Testis (tissue), 2 donors: Measurements from ENCODE around the gene MRPL53.

ENCODE experiments used
- POLR2A ChIP-seq: fragments of 450-650 bp; IDR thresholded peaks from one replicate; pipeline ENCODE4 v1.6.1; 2017; ENCODE audit warnings: antibody characterized with exemption, mild to moderate bottlenecking, moderate library complexity
- TF ChIP-seq, protein P1 (sequence below), 3 experiments: fragments of 450-650 bp in 2 of 3; fragments of 200-600 bp in 1 of 3; sonication (generic) in 1 of 3; IDR thresholded peaks; one replicate each; pipeline ENCODE4 v1.5.1; 2016 to 2019; ENCODE audit warnings: antibody characterized with exemption in 3 of 3, mild to moderate bottlenecking in 2 of 3, moderate library complexity in 1 of 3

DNA sequence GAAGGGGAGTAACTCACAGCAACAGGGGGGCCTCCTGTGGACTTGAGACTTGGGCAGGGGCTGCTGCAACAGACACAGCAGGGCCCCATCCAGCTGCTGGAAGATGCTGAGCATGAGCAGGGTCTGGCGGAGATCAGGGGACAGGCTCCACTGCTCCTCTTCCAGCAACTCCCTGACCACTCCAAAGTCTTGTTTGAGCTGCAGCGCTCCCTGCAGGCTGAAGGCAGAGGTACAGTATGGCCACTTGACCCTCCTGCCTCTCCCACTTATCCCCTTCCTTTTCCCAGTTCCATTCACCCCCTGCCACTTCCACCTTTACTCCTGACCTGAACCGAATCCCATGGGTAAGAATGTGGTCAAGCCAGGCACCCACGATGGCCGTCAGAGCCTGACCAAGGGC is 2.4 kb upstream of the MRPL53 start:
- TF ChIP-seq, protein P1, sequence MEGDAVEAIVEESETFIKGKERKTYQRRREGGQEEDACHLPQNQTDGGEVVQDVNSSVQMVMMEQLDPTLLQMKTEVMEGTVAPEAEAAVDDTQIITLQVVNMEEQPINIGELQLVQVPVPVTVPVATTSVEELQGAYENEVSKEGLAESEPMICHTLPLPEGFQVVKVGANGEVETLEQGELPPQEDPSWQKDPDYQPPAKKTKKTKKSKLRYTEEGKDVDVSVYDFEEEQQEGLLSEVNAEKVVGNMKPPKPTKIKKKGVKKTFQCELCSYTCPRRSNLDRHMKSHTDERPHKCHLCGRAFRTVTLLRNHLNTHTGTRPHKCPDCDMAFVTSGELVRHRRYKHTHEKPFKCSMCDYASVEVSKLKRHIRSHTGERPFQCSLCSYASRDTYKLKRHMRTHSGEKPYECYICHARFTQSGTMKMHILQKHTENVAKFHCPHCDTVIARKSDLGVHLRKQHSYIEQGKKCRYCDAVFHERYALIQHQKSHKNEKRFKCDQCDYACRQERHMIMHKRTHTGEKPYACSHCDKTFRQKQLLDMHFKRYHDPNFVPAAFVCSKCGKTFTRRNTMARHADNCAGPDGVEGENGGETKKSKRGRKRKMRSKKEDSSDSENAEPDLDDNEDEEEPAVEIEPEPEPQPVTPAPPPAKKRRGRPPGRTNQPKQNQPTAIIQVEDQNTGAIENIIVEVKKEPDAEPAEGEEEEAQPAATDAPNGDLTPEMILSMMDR (IDR thresholded peaks at IDR 0.05) = no peak
- no peak for TF ChIP-seq POLR2A
